ENCODE measurements around the gene MTG2.

MTG2 gene

GRCh38 chr20:62216636-62217566 lies 34.1 kb downstream of the MTG2 start:
- no peak for TF ChIP-seq CTCF (conservative IDR thresholded peaks at IDR 0.05; ENCODE audit: low read depth, low read length)
- no peak overlapping the region for H3K4me3 ChIP-seq (ENCODE audit: low read length)
- DNase-seq (ENCODE audit: low read depth) = no peak

- no peak overlapping the region for H3K4me3 ChIP-seq (ENCODE audit: low read length)
- no peak for TF ChIP-seq CTCF (conservative IDR thresholded peaks at IDR 0.05; ENCODE audit: low read depth, low read length)
- no peak for DNase-seq (ENCODE audit: low read depth)
Observed at GRCh38 chr20:62217913-62218773, 35.3 kb downstream of the MTG2 start.

GRCh38 chr20:62219101-62219991 lies 36.5 kb downstream of the MTG2 start:
- no peak overlapping the region for H3K4me3 ChIP-seq (ENCODE audit: low read length)
- no peak for DNase-seq (ENCODE audit: low read depth)
- no peak for TF ChIP-seq CTCF (conservative IDR thresholded peaks at IDR 0.05; ENCODE audit: low read depth, low read length)

- DNase-seq (ENCODE audit: low read depth) = no peak
- H3K4me3 ChIP-seq (ENCODE audit: low read length) = no peak within 1 kb of the TSS
Observed at GRCh38 chr20:62219992-62220665, 37.3 kb downstream of the MTG2 start, which contains the start of gene HRH3. HRH3 (minus strand) TSS chr20:62220278; CDS start chr20:62219970, 308 bp downstream.

DNA sequence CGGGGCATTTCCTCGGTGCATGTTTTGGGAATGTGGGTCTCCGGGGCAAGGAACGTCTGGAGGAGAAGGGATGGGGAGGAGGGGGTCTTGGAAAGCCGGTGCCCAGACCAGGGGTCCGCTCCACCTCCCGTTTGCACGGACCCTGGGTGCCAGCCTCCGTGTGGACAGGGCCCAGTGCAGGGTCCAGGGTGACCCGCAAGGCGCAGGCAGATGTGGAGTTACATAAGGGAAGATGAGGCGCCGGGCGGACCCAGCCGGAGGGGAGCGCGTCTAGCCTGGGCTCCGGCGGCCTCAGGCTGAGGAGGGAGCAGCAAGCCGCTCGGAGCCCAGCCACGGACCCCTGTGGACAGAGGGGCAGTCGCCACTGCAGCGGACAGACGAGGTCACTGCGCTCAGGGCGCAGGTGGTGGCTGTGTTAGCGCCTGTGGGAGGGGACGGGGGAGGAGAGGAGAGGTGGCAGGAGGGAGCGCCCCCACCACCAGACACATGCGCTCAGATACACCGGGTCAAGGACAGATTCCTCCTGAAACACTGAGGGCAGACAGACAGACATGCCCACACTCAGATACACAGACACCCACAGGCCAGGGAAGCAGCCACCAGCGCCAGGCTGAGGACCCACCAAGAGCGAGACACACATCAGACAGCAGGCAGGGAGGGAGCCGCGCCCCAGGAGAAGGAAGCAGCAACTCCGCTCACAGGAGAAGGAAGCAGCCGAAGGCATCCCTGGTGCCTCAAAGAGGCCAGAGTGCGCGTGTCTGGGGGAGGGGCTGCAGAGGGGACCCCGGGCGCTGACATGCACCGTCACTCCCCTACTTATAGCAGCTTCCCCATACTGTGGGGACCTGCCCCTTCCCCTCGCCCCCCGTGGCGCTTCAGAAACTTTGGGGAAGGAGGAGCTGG lies 38.1 kb downstream of the MTG2 start:
- no peak for DNase-seq (ENCODE audit: low read depth)
- H3K4me3 ChIP-seq (ENCODE audit: low read length) = no peak overlapping the region
- no peak for TF ChIP-seq CTCF (conservative IDR thresholded peaks at IDR 0.05; ENCODE audit: low read depth, low read length)

More at GRCh38 chr20:62219992-62220665, 37.3 kb downstream of the MTG2 start, which contains the start of gene HRH3:
- no peak for TF ChIP-seq CTCF (conservative IDR thresholded peaks at IDR 0.05; ENCODE audit: low read depth, low read length)

Measured in retinal pigment epithelial cell (primary cell).